NCI-H1436 treated with DMSO at 0.1 percent for 48 hours (cell line): ENCODE results near the gene NLGN4X.

Experiments used
- DNase-seq: peaks from one replicate; lab custom pipeline; 2025; lab: John Stamatoyannopoulos, UW

NLGN4X gene

DNA sequence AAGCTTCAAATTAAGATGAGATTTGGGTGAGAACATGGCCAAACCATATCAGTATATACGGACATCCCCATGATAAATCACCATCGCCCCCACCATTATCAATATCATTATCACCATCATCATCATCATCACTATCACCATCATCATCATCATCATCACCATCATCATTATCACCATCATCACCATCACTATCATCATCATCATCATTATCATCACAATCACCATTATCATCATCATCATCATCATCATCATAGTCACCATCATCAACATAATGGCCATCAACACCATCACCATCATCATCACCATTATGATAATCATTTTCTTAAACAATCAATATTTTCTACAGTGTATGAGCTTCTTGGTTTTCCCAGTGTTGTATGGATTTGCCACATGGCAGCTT is 360.9 kb downstream of the NLGN4X start:
- no peak for DNase-seq

DNA sequence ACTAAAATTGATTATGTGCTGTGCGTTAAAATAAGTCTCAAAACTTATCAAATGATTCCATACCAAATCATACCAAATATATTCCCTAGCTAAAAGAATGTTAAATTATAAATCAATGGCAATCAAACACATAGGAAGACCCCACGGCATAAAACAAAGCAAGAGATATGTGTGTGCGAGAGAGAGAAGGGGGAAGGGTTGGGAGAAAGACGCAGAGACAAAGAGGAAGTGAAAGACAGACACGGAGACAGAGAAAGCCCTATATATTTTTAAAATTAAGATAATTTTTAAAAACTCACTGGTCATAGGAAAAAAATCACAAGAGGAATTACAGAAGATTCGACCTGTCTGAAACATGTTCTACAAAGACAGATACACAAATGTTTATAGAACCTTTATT is 371.4 kb downstream of the NLGN4X start:
- no peak for DNase-seq

DNA sequence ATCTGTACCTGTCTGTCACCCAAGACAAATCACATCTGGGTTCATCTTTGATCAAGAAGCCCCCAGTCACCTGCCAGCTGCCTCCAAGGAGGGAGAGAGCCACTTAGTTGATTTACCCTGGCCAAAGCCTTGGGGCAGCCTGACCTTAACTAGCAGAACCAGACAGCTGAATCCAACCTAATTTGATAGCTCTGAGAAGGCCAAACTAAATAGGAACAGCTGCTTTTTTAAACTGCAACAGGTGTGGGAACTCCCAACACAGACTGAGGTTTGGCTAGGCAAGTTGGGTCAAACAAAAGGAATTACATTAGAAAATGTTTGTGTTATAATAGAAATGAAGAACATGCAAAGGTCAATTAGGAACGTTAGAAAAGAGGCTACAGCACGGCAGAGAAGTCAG is 375.7 kb downstream of the NLGN4X start:
- DNase-seq = no peak

DNA sequence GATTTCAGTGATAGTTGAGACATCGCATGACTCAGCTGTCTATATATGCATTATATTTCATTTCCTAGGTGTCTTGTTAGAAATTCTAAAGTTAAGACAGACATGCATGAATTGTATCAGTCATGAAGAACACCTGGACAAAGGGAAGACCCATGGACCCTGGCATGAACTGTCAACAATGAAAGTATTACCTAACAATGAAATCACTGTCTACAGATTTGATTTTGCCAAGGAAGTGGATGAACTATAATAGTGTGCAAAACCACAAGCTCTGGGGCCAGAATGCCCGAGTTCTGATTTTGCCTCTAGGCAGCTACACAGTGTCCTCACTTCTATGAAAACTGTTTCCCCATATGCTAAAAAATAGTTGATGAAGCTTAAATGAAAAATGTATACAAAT is 386.1 kb downstream of the NLGN4X start:
- no peak for DNase-seq
